Right lobe of liver (tissue), 4 donors: ENCODE data around the gene SLC2A4.
"Not testable (repeated sequence)": the region's sequence is repeated elsewhere in the genome, so short reads cannot be mapped to it uniquely, and the experiment has no call there.

Experiments used
- POLR2A ChIP-seq: fragments of 450-650 bp; IDR thresholded peaks from one replicate; pipeline ENCODE4 v1.6.1; 2017; ENCODE audit warnings: antibody characterized with exemption, mild to moderate bottlenecking
- TF ChIP-seq, protein P1 (sequence below), 4 donors: fragments of 200-600 bp in 3 of 4; fragments of 450-650 bp in 1 of 4; IDR thresholded peaks; one replicate each; pipeline versions ENCODE4 v1.5.1 to v1.8.0; 2016 to 2022; ENCODE audit warnings: antibody characterized with exemption in 4 of 4, mild to moderate bottlenecking in 2 of 4
- donor health status: DM: no; HTN: no; CAD: no.
- donor health status: DM: no; HTN: no; CAD: no.
- donor health status: DM: no; HTN: yes; CAD: no.

DNA sequence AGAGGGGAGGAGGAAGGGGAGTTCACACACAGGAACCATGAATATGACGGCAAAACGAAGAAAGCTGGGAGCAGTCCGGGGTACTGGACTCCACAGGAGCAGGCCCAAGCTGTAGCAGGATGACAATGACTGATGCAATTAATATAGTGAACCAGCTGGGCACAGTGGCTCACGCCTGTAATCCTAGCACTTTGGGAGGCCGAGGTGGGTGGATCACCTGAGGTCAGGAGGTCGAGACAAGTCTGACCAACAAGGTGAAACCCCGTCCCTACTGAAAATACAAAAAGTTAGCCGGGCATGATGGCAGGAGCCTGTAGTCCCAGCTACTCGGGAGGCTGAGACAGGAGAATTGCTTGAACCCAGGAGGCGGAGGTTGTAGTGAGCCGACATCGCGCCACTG lies 54.2 kb downstream of the SLC2A4 start:
- TF ChIP-seq, protein P1, sequence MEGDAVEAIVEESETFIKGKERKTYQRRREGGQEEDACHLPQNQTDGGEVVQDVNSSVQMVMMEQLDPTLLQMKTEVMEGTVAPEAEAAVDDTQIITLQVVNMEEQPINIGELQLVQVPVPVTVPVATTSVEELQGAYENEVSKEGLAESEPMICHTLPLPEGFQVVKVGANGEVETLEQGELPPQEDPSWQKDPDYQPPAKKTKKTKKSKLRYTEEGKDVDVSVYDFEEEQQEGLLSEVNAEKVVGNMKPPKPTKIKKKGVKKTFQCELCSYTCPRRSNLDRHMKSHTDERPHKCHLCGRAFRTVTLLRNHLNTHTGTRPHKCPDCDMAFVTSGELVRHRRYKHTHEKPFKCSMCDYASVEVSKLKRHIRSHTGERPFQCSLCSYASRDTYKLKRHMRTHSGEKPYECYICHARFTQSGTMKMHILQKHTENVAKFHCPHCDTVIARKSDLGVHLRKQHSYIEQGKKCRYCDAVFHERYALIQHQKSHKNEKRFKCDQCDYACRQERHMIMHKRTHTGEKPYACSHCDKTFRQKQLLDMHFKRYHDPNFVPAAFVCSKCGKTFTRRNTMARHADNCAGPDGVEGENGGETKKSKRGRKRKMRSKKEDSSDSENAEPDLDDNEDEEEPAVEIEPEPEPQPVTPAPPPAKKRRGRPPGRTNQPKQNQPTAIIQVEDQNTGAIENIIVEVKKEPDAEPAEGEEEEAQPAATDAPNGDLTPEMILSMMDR (IDR thresholded peaks at IDR 0.05), result not testable (repeated sequence)
- not testable (repeated sequence) for TF ChIP-seq POLR2A
